Stimulated activated CD4-positive, alpha-beta T cell treated with anti-CD3 and anti-CD28 coated beads, Interleukin-1b, Interleukin-23, amount 100 ng/mL, for 48 hours (primary cell): Measurements from ENCODE around the gene MIDN.

Experiments
- DNase-seq: peaks from one replicate; pipeline ENCODE4 v3.0.0-alpha.2; 2020

MIDN gene

DNA sequence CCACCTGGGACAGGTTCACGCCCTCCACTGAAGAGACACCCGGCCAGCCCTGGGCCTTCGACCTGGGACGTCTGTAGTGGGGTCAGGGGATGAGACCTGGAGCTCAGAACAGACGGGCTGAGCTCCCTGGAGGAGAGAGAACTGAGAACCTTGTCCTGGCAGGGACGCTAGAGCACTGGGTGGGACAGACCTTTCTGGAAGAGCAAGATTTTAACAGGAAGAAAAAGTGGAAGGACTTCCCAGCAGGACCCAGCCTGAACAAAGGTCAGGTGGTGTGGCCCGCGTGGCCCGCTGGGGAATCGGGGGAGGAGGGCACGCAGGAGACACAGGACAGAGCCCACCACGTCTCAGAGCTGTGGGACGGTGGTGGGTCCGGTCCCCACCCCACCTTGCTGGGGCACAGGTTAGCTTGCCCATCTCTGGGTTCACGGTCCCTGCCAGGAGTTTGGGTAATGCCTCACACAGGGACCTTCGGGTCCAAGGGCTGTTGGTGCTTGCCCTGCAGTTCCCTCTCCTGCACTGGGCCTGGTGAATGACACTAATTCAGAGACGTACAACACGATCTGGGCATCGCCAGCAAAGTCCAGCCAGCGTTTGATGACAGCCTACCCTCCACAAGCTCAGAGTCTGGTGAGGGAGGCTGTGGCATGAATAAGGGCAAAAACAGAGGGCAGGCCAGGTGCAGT, 36.1 kb downstream of the MIDN start:
- DNase-seq: no peak

DNA sequence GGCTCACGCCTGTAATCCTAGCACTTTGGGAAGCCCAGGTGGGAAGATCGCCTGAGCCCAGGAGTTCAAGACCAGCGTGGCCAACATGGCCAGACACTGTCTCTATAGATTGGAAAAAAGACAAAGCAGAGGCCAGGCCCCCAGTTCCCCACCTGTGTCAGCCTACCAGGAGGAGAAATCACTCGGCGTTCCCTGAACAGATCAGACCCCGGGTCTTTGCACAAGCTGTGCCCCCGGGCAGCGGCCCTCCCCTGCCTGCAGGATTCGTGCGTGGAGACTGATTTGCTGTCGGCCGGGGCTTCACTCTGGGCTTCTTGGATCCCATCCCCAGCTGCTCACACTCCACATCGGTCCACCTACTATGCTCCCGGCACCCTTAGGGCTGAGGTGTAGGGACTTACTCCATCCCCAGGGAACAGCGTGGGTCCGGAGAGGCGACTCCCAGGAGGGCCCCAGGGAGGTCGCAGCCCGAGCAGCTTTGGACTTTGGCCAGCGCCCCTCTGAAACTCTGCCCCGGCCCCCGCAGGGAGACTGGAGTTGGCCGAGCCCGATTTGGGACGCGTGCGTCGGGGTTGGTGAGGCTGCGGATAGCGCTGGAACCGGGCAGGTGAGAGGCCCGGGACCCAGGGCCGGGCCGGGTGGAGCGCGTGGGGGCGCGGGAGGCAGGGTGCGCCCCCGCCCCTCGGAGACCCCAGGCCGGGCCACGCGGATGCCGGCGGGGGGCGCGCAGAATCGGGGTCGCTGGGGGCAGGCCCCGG, 36.8 kb downstream of the MIDN start:
- no peak for DNase-seq

DNA sequence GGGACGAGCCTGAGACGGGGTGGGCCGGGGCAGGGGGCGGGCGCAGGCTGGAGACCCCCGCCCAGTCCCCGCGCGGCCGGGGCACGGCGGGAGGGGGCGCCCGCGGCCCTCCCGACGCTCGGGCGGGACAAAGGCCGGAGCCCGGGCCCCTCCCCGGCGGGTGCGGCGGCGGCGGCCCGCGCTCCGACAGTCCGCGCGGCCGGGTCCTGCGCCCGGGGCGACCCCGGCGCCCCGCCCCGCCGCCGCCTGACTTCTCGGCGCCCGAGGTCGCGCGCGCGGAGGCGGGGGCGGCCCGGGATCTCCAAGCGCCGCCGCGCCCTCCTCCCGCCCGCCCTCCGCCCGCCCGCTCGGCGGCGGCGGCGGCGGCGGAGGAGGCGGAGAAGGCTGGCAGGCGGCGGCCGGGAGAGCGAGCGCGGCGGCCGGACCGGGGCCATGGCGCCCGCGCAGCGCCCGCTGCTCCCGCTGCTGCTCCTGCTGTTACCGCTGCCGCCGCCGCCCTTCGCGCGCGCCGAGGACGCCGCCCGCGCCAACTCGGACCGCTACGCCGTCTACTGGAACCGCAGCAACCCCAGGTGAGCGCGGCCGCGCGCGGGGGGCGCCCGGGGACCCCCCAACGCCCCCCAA, 37.5 kb downstream of the MIDN start, which contains the start of gene EFNA2:
EFNA2 (plus strand) TSS at position 137 of the 624 bp plus-strand sequence; CDS start at position 433, 296 bp downstream.
- no peak for DNase-seq

DNA sequence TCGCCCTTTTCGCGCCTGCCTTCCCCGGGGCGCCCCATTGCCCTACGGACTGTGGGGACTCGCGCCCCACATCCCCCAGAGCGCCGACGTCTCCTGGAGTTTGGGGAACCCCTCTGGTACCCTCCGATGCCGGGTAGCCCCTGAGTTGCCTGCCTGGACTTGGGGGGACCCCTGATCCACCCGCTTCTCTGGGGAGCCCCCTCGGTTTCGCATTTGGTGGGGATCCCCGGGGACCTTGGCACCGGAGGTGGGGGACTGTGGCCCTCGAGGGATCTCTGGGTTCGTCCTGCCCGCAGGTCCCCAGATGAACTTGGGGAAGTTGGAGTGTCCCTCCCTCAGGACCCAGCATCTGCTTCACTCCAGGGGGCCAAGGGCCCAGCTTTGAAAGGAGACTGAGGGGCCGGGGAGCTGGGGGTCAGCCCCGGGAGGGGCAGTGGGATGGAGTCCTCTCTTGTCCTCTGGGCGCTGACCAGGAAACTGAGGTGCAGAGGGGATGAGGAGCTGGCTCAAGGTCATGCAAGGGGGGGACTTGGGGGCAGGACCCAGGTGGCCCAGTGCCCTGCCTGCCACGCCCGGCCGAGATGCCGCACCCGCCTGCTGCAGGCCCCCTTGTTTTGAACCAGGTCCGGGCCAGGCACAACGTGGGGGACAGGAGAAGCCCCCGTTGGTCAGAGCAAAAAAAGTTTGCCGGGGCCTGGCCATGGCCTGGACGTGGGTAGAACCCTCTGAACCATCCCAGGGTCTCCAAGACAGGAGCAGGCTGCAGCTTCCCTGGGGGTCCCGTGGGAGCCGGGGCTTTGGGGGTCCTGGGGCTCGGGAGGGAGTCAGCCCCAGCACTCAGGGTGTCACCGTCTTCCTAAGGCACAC, 38.3 kb downstream of the MIDN start:
- no peak for DNase-seq

DNA sequence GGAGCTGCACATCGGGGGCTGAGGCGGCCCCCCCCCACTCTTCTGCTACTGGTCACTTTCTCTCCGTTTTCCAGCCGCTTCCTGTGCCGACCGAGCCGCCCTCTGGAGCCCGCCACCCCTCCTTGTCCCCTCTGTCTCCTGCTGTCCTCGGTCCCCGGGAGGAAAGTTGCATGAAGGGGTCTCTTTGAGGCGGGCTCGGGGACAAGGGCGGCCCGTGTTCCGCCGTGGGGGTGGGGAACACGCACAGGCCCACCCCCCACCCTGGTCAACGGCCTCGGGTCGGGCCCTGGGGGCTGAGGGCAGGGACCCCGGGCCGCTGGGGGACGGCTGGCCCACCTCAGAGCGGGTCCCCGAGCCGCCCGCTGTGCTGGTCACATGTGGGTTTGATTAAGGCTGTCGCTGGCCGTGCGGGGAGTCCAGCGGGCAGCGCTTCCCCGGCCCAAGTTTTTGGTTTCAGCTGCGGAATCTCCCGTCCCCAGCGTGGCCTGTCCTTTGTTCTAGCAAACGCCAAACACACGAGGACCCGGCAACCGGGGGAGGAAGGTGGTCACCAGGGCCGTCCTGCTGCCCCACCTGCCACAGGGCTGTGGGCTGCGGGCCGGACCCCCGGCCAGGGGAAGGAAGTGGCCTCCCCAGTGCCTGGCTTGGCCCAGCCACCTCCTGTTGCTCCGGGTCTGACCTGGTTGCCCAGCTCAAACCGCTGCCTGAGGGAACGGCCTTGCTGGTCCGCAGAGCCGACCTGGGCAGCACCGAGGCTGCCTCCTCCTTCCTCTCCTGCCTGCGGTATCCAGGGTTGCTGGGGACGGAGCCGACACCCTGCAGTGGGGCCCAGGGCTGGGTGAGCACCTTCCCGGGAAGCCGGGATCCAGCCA, 39.2 kb downstream of the MIDN start:
- DNase-seq: no peak

DNA sequence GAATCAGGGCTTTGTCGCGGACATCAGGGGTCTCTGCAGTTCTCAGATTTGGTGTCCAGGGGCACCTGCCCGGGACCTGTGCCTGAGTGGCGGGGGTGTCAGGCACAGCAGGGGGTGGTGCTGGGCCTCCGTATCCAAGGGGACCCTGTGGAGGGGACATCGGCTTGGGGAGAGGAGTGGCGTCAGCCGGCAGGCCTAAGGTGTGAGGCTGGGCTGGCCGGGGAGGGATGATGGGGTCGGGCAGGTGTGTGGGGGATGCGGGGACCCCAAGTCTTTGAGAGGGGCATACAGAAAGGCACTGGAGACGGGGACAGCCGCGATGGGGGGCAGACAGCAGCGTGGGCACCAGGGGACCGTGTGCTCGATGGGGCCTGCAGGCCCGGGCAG, 39.8 kb downstream of the MIDN start:
- no peak for DNase-seq

DNA sequence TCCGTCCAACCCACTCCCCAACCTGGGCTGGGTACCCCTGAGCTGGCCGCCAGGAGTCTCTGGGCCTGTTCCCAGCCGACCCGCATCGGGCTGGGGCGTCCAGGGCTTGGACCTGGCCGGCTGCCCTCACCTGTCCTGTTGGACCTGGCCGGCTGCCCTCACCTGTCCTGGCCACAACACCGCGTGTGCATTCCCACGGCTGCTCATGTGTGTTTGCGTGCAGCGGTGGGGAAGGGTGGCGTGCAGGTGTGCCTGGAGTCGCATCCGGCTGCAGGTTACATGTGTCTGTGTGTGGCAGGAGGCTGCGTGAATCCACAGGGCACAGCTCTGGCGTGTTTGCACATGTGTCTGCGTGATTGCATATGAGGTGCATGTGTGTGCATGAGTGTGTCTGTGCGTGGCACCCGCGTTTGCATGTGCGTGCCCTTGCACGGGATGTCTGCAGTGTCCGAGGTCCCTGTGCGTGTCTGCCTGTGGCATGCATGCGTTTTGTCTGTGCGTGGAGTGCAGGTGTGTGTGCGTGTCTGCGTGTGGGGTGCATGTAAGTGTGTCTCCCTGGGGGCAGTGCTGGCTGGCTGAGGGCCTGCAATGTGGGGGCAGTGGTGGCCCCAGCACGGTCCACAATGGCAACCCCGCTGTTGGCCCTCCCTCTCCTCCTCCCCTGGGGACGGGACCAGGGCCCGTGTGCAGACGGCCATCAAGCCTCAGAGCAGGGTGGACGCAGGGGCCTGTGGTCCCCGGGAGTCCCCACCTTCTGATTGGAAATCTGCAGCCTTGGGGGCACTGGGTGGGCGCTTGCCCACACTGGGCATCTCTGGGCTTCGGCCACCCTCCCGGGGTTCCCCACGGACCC, 40.7 kb downstream of the MIDN start:
- DNase-seq: no peak

DNA sequence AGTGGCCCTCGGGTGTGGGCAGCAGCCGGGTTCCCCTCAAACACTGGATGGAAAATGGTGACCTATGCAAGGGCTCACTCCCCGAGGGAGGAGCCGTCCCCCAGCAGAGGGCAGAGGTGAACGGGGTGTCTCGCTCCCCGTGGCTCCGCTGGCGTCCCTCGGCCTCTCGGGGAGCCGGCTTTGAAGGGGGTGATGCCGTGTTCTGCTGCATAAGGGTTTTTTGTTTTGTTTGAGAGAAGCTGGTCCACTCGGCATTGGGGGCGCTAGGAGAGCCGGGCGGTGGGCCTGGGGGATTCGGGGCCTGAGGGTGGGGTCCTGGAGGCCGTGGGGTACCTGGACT, 41.3 kb downstream of the MIDN start:
- no peak for DNase-seq

DNA sequence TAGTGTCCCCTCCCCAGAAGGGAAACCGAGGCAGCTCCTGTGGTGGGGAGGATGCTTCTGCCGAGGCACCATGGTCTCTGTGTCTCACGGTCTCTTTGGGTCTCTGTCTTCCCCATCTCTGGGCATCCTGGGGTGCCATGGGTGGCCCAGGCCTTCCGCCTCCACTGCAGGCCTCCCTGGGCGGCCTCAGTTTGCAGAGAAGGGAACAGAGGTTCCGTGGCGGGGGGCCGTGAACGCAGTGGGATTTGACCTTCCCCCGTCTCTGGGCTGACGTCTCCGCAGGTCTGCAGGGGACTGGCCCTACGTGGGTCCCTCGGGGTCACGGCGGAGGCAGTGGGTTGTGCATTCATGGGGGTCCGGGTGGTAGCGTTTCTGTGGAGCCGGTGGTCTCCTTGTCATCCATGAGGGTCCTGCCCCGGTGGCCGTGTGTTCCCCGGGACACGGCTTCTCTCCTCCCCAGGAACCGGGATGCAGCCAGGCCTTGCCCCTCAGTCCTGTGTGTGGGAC, 41.9 kb downstream of the MIDN start:
- DNase-seq: no peak

DNA sequence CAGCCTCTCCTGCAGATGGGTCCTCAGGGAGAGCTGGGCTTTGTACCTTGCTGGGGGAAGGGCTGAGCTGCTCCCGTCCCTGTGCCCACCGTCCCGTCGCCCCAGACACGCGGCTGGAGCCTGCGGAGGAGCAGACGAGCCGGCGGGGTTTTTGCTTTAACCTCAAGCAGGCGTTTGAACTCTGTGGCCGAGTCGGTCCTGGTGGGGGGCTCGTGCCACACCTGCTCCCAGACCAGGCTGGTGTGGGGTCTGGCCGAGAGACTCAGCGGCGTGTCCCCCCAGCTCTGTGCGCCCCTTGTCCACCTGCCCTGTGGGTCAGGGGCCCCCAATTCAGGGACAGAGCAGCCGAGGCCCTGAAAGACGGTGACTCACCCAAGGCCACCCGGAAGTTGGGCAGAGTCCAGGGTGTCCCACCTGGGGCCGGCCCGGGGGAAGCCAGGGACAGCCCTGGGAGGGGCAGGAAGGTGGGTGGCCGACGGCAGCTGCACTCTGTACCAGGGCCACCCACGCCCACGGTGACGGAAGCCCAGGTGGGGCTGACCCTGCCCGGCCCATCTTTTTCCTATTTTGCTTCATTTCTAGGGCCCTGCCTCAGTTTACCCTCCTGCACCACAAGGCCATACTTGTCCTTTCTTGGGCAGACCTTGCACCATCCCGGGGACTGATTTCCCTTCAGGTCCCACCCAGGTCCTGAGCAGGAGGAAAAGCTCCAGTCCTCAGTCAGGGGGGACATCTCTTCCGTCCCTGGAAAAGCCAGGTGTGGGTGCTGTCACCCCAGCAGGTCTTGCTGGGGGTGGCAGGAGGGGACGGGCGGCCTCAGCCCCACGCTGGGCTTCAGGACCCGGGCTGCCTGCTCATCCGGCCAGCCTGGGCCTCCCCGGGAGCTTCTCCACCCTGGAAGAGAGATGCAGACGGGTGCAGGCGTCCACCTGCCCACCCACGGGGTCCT, 42.6 kb downstream of the MIDN start:
- no peak for DNase-seq

DNA sequence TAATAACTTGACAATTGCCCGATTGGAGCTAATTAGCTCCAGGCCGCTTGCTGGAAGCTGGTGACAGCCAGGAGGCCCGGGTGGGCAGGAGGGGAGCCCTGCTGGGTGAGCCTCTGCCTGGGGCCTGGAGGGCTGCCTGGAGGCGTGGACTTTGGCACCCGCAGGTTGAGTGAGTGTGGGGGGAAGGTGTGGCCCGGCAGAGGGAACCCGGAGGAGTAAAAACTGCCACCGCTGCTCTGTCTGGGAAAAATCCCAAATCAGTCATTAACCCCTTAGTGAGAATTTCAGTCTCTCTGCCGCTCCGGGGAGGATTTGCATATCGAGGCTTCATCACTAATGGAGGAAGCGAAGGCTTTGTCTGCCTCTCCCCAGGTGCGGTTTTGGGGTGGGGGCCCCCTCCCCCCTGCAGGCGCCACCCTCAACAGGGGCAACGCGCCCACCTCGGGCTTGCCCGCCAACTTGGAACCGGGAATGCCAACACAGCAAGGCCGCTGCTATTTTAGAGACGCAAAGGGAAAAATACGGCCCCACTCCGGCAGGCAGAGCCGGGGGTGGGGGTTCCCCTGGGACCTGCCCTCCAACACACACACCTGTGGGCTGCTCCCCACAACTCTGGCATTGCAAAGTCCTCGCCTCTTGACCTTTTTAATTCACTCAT, 43.5 kb downstream of the MIDN start:
- DNase-seq: no peak

DNA sequence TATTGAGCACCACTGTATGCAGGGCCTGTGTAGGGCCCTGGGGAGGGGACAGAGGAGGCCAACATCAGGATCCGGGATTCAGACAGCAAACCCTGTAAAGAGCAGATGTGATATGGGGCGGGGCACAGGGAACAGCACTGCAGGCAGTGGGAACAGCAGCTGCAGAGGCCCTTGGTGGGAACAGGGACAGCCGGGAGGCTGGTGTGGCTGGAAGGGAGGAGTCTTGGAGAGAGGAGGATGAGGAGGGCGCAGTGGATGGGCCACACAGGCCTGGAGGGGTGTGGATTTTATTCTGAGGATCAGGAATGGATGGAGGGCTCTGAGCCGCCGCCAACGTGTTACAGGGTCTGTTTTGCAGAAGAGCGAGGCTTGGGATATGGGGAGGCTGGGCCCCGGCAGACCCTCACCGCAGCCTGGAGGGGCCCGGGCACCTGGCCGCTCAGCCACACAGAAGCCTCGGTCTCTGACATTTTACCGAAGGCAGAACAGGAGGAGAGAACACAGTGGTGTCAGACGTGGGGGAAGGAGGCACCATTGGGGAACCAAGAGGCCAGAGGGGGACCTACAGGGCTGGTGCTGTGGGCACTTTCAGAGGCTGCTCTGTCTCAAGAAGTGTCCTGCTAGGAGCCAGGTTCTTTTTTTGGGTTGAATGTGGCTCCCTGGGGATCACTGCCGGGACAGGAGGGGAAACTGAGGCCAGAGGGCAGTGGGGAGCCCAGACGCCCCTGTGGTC, 44.2 kb downstream of the MIDN start:
- no peak for DNase-seq

DNA sequence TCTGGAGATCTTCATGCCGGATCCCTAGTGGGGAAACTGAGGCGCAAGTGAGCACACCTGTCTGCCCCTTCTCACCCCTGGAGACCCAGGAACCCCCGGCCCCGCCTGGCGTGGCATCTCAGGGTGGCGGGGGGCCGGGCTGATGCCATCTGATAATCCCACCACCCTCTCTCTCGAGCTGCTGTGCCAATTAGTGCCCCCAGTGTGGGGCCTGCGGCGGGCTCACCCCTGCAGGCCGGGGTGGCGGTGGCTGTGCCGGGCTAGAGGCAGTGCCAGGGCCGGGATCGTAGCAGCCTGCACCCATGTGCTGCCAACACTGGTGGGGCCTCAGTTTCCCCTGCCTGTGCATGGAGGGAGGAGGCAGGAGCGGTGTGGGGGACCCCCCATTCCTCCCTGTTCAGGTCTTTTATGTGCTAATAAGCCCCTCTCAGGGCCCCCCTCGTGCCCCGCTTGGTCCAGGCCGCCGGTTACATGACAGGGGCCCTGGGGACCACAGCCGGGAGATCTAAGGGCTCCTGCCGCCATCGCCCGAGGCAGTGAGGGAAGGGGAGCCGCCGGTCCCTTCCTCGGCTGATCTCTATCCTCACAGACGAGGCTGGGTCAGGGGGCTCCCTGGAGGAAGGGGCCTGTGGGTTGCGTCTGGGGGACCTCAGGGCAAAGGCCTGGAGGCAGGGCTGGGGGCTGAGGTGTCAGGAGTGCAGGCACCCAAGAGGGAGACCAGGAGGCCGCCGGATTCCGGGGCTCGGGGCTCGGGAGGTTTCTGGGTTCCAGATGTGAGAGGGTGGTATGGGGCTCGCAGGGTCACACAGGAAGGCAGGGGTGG, 45.6 kb downstream of the MIDN start:
- DNase-seq: no peak

DNA sequence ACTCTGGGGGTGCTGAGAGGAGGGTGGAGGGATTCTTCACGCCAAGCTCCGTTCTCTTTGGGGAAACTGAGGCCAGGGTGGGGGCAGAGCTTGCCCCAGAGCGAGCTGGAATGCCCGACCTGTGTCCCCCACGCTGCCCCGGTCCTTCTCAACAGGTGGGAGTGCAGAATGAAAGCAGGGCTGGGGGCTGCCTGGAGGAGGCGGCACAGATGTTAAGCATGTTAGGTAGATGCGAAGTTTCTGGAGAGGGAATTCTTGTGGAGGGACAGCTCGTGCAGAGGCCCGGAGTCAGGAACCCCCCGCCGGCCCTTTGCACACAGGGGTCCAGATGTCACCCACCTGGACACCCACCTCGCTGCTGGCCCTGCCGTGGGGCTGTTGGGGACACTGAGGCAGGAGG, 46.3 kb downstream of the MIDN start:
- DNase-seq: no peak

DNA sequence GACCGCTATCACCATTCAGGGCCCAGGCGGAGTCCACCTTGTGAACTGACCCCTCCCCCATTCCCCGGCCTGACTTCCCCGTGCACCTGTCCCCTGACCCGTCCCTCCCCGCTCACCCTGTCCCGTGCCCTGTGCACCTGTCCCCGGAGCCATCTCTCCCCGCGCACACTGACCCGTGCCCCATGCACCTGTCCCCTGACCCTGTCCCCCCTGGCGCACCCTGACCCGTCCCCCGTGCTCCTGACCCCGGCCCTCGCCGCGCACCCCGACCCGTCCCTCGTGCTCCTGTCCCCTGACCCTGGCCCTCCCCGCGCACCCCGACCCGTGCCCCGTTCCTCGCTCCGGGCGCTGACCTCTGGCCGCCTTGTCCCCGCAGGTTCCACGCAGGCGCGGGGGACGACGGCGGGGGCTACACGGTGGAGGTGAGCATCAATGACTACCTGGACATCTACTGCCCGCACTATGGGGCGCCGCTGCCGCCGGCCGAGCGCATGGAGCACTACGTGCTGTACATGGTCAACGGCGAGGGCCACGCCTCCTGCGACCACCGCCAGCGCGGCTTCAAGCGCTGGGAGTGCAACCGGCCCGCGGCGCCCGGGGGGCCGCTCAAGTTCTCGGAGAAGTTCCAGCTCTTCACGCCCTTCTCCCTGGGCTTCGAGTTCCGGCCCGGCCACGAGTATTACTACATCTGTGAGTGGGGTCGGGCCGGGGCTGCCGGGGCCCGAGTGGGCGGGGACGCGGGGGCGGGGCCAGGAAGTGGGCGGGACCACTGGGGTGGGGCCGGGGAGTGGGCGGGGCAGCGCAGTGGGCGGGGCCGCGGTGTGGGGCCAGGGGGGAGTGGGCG, 47.0 kb downstream of the MIDN start:
- DNase-seq: peak; percentile 48

DNA sequence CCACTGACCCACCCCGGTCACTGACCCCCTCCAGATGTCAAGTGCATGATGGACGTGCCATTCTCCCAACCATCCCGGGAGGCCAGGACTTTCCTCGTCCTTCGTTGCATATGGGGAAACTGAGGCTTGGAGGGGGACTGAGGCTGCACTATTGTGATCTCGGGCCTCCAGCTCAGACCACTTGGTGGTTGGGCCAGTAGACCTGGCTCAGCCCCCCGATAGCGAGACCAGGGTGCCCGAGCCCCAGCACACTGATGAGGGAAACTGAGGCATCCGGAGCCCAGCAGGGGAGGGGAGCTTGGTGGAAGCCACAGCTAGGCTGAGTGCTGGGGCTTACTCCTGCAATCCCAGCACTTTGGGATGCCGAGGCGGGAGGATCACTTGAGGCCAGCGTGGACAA, 47.7 kb downstream of the MIDN start:
- DNase-seq: no peak
